GM12801 (cell line): Measurements from ENCODE around the gene MCCD1.

Experiments
- TF ChIP-seq, protein P1 (sequence below): IDR thresholded peaks from one replicate; pipeline ENCODE4 v1.5.1; 2011; ENCODE audit warnings: control low read depth; ENCODE audit not compliant: insufficient read length; ENCODE audit errors: extremely low read depth

The MCCD1 gene

DNA sequence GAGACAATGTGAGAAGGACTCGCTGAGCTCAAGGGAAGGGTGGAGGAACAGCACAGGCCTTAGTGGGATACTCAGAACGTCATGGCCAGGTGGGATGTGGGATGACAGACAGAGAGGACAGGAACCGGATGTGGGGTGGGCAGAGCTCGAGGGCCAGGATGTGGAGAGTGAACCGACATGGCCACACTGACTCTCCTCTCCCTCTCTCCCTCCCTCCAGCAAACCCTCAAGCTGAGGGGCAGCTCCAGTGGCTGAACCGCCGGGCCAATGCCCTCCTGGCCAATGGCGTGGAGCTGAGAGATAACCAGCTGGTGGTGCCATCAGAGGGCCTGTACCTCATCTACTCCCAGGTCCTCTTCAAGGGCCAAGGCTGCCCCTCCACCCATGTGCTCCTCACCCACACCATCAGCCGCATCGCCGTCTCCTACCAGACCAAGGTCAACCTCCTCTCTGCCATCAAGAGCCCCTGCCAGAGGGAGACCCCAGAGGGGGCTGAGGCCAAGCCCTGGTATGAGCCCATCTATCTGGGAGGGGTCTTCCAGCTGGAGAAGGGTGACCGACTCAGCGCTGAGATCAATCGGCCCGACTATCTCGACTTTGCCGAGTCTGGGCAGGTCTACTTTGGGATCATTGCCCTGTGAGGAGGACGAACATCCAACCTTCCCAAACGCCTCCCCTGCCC lies 48.3 kb downstream of the MCCD1 start:
- TF ChIP-seq, protein P1, sequence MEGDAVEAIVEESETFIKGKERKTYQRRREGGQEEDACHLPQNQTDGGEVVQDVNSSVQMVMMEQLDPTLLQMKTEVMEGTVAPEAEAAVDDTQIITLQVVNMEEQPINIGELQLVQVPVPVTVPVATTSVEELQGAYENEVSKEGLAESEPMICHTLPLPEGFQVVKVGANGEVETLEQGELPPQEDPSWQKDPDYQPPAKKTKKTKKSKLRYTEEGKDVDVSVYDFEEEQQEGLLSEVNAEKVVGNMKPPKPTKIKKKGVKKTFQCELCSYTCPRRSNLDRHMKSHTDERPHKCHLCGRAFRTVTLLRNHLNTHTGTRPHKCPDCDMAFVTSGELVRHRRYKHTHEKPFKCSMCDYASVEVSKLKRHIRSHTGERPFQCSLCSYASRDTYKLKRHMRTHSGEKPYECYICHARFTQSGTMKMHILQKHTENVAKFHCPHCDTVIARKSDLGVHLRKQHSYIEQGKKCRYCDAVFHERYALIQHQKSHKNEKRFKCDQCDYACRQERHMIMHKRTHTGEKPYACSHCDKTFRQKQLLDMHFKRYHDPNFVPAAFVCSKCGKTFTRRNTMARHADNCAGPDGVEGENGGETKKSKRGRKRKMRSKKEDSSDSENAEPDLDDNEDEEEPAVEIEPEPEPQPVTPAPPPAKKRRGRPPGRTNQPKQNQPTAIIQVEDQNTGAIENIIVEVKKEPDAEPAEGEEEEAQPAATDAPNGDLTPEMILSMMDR = no peak

DNA sequence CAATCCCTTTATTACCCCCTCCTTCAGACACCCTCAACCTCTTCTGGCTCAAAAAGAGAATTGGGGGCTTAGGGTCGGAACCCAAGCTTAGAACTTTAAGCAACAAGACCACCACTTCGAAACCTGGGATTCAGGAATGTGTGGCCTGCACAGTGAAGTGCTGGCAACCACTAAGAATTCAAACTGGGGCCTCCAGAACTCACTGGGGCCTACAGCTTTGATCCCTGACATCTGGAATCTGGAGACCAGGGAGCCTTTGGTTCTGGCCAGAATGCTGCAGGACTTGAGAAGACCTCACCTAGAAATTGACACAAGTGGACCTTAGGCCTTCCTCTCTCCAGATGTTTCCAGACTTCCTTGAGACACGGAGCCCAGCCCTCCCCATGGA lies 48.8 kb downstream of the MCCD1 start:
- TF ChIP-seq, protein P1 = no peak

DNA sequence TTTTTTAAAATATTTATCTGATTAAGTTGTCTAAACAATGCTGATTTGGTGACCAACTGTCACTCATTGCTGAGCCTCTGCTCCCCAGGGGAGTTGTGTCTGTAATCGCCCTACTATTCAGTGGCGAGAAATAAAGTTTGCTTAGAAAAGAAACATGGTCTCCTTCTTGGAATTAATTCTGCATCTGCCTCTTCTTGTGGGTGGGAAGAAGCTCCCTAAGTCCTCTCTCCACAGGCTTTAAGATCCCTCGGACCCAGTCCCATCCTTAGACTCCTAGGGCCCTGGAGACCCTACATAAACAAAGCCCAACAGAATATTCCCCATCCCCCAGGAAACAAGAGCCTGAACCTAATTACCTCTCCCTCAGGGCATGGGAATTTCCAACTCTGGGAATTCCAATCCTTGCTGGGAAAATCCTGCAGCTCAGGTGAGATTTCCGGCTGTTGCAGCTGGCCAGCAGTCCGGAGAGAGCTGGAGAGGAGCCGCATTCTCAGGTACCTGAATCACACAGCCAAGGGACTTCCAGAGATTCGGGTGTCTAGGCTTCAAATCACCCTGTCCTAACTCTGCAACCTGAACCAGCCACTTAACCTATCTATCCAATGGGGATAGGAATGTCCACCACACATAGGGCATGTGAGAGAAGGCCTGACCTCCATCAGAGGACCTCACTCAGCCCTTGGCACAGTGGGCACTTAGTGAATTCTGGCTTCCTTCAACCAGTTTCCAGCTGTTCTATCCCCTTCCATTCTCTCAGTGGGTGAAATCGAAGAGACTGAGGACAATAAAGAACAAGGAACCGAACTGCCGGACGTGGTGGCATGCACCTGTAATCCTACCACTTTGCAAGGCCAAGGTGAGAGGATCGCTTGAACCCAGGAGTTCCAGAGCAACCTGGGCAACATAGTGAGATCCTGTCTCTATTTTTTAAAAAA lies 49.7 kb downstream of the MCCD1 start:
- TF ChIP-seq, protein P1 = no peak

DNA sequence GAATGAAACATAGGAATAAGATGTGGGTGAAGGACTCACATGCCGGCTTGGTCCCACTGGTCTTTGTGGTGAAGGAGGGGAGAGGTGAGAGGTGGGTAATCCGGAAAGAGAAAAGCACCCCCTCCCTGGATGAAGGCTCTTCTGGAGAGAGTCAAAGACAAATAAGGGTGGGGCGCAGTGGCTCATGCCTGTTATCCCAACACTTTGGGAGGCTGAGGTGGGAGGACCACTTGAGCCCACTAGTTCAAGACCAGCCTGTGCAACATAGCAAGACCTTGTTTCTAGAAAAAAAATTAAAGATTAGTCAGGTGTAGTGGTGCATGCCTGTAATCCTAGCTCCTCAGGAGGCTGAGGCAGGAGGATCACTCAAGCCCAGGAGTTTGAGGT lies 50.4 kb downstream of the MCCD1 start:
- TF ChIP-seq, protein P1 = no peak
